ENCODE results near the gene PBX3. TPM values are rescaled to one million over a fixed set of nuclear protein-coding genes. Genes with fewer than 3 reads are reported as not detected.
"Not testable (repeated sequence)": the region's sequence is repeated elsewhere in the genome, so short reads cannot be mapped to it uniquely, and the experiment has no call there.

PBX3 gene
- total RNA-seq, 2 donors from 2014 or later: 71.1 to 91.5 TPM

- Histone ChIP-seq H3K4me3 (no peak overlapping the region), H3K27me3 (no peaks in the 10 kb centered on the region), H3K36me3 (no peaks in the 10 kb centered on the region), H3K9me3 (no peaks in the 10 kb centered on the region), H3K4me1 (peaks cover 0 to 7% of the 10 kb centered on the region in 2 donors), H3K27ac (no peak overlapping the region)
- no peak for DNase-seq (ENCODE audit: low spot score)
- TF ChIP-seq, protein P1, sequence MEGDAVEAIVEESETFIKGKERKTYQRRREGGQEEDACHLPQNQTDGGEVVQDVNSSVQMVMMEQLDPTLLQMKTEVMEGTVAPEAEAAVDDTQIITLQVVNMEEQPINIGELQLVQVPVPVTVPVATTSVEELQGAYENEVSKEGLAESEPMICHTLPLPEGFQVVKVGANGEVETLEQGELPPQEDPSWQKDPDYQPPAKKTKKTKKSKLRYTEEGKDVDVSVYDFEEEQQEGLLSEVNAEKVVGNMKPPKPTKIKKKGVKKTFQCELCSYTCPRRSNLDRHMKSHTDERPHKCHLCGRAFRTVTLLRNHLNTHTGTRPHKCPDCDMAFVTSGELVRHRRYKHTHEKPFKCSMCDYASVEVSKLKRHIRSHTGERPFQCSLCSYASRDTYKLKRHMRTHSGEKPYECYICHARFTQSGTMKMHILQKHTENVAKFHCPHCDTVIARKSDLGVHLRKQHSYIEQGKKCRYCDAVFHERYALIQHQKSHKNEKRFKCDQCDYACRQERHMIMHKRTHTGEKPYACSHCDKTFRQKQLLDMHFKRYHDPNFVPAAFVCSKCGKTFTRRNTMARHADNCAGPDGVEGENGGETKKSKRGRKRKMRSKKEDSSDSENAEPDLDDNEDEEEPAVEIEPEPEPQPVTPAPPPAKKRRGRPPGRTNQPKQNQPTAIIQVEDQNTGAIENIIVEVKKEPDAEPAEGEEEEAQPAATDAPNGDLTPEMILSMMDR (IDR thresholded peaks at IDR 0.05): no peak
Measured at GRCh38 chr9:125816321-125816720, 69.1 kb downstream of the PBX3 start.

DNA sequence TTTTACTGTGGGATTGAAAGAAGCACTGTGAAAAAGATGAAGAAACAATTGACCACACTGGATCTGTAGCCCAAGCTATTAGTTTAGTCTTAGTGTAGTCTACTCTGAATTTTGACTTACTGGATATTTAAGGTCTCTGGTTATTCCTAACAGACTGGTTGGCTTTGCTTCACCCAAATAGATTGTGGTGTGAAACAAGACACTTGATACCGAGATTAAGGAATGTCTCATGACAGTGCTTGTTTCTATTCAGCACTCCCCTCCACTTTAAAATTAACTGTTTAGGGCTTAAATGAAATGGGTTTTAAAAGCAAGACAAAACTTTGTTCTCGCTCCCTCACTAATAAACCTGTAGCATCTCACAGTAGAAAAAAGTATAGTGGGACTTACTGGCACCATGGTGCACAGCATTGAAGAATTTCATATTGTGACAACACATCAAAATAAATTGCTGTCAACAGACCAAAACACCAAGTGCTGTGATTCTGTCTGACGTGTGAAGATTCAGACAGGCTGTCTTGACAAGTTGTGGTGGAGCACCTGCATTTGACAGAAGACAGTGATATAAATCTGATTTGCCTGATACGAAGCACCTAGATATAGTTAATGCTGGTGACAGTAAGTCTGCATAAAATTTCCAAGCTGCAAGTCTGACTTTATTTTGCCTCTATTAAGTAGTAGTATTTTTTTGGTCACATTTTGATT lies 73.1 kb downstream of the PBX3 start:
- no peaks in the 10 kb centered on the region for H3K27me3 ChIP-seq
- TF ChIP-seq, protein P1 (IDR thresholded peaks at IDR 0.05): no peak
- peak overlapping the region; percentile 64 to 77 for H3K27ac ChIP-seq
- peaks cover 0 to 14% of the 10 kb centered on the region in 2 donors for H3K4me1 ChIP-seq
- H3K9me3 ChIP-seq: no peaks in the 10 kb centered on the region
- no peak for DNase-seq (ENCODE audit: low spot score)
- peak overlapping the region; percentile 21 to 30 for H3K4me3 ChIP-seq
- H3K36me3 ChIP-seq: no peaks in the 10 kb centered on the region

- Histone ChIP-seq H3K4me3 (peak overlapping the region; percentile 21 to 30), H3K9me3 (no peaks in the 10 kb centered on the region), H3K27me3 (no peaks in the 10 kb centered on the region), H3K27ac (peak overlapping the region; percentile 64 to 77), H3K4me1 (peaks cover 0 to 14% of the 10 kb centered on the region in 2 donors), H3K36me3 (no peaks in the 10 kb centered on the region)
- DNase-seq (ENCODE audit: low spot score): no peak
- TF ChIP-seq, protein P1 (IDR thresholded peaks at IDR 0.05): no peak
Measured at GRCh38 chr9:125821078-125821477, 73.9 kb downstream of the PBX3 start.

DNA sequence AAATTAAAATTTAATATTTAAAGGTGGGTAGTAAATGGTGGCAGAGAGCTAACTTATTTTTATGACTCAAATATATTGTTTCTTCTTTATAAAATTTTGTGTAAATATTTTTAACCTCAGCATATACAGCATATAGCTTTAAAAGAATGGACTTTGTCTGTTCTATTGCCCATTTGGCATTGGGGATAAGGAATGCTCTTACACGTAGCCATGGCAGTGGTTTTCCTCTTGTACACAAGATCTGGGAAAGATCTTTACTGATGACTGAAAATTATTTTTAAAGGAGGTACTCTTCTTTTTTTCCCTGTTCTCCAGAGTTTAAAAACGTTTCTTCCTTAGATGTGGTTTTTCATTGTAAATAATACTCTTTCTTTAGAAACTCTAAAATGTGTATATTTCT lies 75.0 kb downstream of the PBX3 start:
- no peak for DNase-seq (ENCODE audit: low spot score)
- peaks cover 0 to 14% of the 10 kb centered on the region in 2 donors for H3K4me1 ChIP-seq
- no peaks in the 10 kb centered on the region for H3K9me3 ChIP-seq
- no peaks in the 10 kb centered on the region for H3K36me3 ChIP-seq
- H3K4me3 ChIP-seq: peak overlapping the region in 1 of 2 donors; percentile 30
- H3K27ac ChIP-seq: peak overlapping the region; percentile 64 to 77
- no peaks in the 10 kb centered on the region for H3K27me3 ChIP-seq
- TF ChIP-seq, protein P1 (IDR thresholded peaks at IDR 0.05): no peak

GRCh38 chr9:125822902-125823301 lies 75.7 kb downstream of the PBX3 start:
- Histone ChIP-seq H3K36me3 (no peaks in the 10 kb centered on the region), H3K27ac (peak overlapping the region; percentile 64 to 77), H3K9me3 (no peaks in the 10 kb centered on the region), H3K4me1 (peaks cover 0 to 14% of the 10 kb centered on the region in 2 donors), H3K27me3 (no peaks in the 10 kb centered on the region), H3K4me3 (no peak overlapping the region)
- TF ChIP-seq, protein P1 (IDR thresholded peaks at IDR 0.05): no peak
- DNase-seq (ENCODE audit: low spot score): no peak

DNA sequence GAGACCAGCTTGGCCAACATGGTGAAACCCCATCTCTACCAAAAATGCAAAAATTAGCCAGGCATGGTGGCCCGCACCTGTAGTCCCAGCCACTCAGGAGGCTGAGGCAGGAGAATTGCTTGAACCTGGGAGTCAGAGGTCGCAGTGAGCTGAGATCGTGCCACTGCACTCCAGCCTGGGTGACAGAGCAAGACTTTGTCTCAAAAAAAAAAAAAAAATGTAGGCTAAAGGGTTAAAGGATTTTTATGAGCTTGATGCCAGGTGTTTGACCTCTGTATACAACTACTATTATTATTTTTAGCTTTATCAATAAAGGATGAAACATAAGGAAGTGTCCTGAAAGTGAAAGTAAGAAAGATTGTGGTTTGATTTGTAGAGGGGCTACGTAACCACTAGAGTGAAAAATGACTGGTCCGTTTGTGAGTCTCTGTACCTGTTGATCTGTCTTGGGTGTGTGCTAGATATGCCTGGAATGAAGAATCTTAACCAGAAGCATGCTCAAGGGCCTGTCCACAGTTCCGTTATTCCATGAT lies 76.8 kb downstream of the PBX3 start:
- not testable (repeated sequence) for H3K27me3 ChIP-seq; DNase-seq (ENCODE audit: low spot score); H3K9me3 ChIP-seq; H3K36me3 ChIP-seq
- peak overlapping the region; percentile 64 to 77 for H3K27ac ChIP-seq
- peak overlapping the region in 1 of 2 donors; percentile 24 for H3K4me3 ChIP-seq
- H3K4me1 ChIP-seq: peaks cover 0 to 14% of the 10 kb centered on the region in 2 donors
